Neural cell (in vitro differentiated cells): ENCODE results near the gene RNASE4. TPM values are rescaled to one million over a fixed set of nuclear protein-coding genes. Genes with fewer than 3 reads are reported as not detected.
"Not testable (repeated sequence)": the region's sequence is repeated elsewhere in the genome, so short reads cannot be mapped to it uniquely, and the experiment has no call there.

Experiments
- H2AFZ ChIP-seq: fragments of 200-600, 300-800 bp; sonication (generic), shearing (Covaris generic); 2 replicates; pipeline ENCODE4 v1.6.0; 2014; ENCODE audit warnings: low read depth, mild to moderate bottlenecking, antibody characterized with exemption, low read length, moderate library complexity
- H3F3A ChIP-seq: fragments of 200-600 bp; shearing (Covaris generic); 2 replicates; pipeline ENCODE4 v1.6.1; 2016; ENCODE audit warnings: mild to moderate bottlenecking, moderate library complexity, mixed read lengths, antibody characterized with exemption, low read length; ENCODE audit not compliant: insufficient read depth, poor library complexity, severe bottlenecking
- H3K27ac ChIP-seq: fragments of 200-600, 300-800 bp; sonication (generic), shearing (Covaris generic); 2 replicates; pipeline ENCODE4 v1.5.1; 2014; ENCODE audit warnings: mild to moderate bottlenecking, low read length, moderate library complexity
- H3K27me3 ChIP-seq: fragments of 300-800, 200-600 bp; sonication (generic), shearing (Covaris generic); 2 replicates; pipeline ENCODE4 v1.6.0; 2014; ENCODE audit warnings: mild to moderate bottlenecking, low read depth, low read length, moderate library complexity; ENCODE audit not compliant: insufficient read depth
- H3K36me3 ChIP-seq: fragments of 300-800, 200-600 bp; sonication (generic), shearing (Covaris generic); 2 replicates; pipeline ENCODE4 v1.5.1; 2014; ENCODE audit warnings: mild to moderate bottlenecking, antibody characterized with exemption, low read length, moderate library complexity; ENCODE audit not compliant: insufficient read depth
- H3K4me2 ChIP-seq: fragments of 300-800, 200-600 bp; sonication (generic), shearing (Covaris generic); 2 replicates; pipeline ENCODE4 v1.6.0; 2014; ENCODE audit warnings: mild to moderate bottlenecking, low read length
- H3K4me3 ChIP-seq: fragments of 300-800, 200-600 bp; sonication (generic), shearing (Covaris generic); 2 replicates; pipeline ENCODE4 v1.5.1; 2014; ENCODE audit warnings: mild to moderate bottlenecking, low read length, moderate library complexity
- H3K79me2 ChIP-seq: fragments of 200-600 bp; shearing (Covaris generic); replicated peaks from 2 replicates; pipeline ENCODE4 v1.6.0; 2014; ENCODE audit warnings: mild to moderate bottlenecking, low read length, moderate library complexity; ENCODE audit not compliant: insufficient read depth
- H3K9ac ChIP-seq: fragments of 300-800, 200-600 bp; sonication (generic), shearing (Covaris generic); 2 replicates; pipeline ENCODE4 v1.6.1; 2016; ENCODE audit warnings: mild to moderate bottlenecking, low read length, mixed read lengths
- H3K9me2 ChIP-seq: fragments of 200-600 bp; shearing (Covaris generic); 2 replicates; pipeline ENCODE4 v1.6.1; 2016; ENCODE audit warnings: mild to moderate bottlenecking, low read length, mixed read lengths; ENCODE audit not compliant: insufficient read depth
- H3K9me3 ChIP-seq: fragments of 200-600, 300-800 bp; sonication (generic), shearing (Covaris generic); 2 replicates; pipeline ENCODE4 v1.6.1; 2016; ENCODE audit warnings: mild to moderate bottlenecking, mixed run types, low read length, moderate library complexity, mixed read lengths
- H4K20me1 ChIP-seq: fragments of 200-600 bp; shearing (Covaris generic); 2 replicates; pipeline ENCODE4 v1.6.1; 2016; ENCODE audit warnings: mild to moderate bottlenecking, mixed run types; ENCODE audit not compliant: insufficient read depth
- EP300 ChIP-seq: fragments of 450-650 bp; conservative IDR thresholded peaks from 2 replicates; pipeline ENCODE4 v1.6.1; 2014; ENCODE audit warnings: antibody characterized with exemption, mild to moderate bottlenecking, moderate library complexity; ENCODE audit not compliant: poor library complexity, severe bottlenecking
- EZH2 ChIP-seq: fragments of 200-600, 300-800 bp; shearing (Covaris generic), sonication (generic); IDR thresholded peaks from 2 replicates; pipeline ENCODE4 v1.6.1; 2014; ENCODE audit warnings: antibody characterized with exemption, low read length, borderline replicate concordance, mild to moderate bottlenecking; ENCODE audit not compliant: insufficient read depth, poor library complexity, severe bottlenecking
- MXI1 ChIP-seq: fragments of 450-650 bp; conservative IDR thresholded peaks from 2 replicates; pipeline ENCODE4 v1.6.1; 2014; ENCODE audit warnings: antibody characterized with exemption, mild to moderate bottlenecking; ENCODE audit not compliant: poor library complexity, severe bottlenecking
- POLR2AphosphoS5 ChIP-seq: IDR thresholded peaks from 2 replicates; pipeline ENCODE4 v1.6.1; 2012
- RAD21 ChIP-seq: fragments of 450-650 bp; conservative IDR thresholded peaks from 2 replicates; pipeline ENCODE4 v1.6.1; 2014; ENCODE audit warnings: antibody characterized with exemption, mild to moderate bottlenecking, moderate library complexity
- SMC3 ChIP-seq: fragments of 450-650 bp; conservative IDR thresholded peaks from 2 replicates; pipeline ENCODE4 v1.6.1; 2014; ENCODE audit warnings: antibody characterized with exemption, mild to moderate bottlenecking, moderate library complexity; ENCODE audit not compliant: poor library complexity
- TAF1 ChIP-seq: IDR thresholded peaks from 2 replicates; pipeline ENCODE4 v1.6.1; 2012; ENCODE audit warnings: low read depth
- polyA plus RNA-seq: library from polyadenylated mRNA; depleted of rRNA; stranded (reverse); fragments of >200 nt; gene quantifications from 2 replicates; pipeline ENCODE4 v1.2.3, GENCODE V29; 2014
- TF ChIP-seq, protein P1 (sequence below): fragments of 450-650 bp; IDR thresholded peaks from 2 replicates; pipeline ENCODE4 v1.5.1; 2014; ENCODE audit warnings: antibody characterized with exemption, mild to moderate bottlenecking, moderate library complexity; ENCODE audit not compliant: poor library complexity, severe bottlenecking
- TF ChIP-seq, protein P2 (sequence below): IDR thresholded peaks from 2 replicates; pipeline ENCODE4 v1.6.1; 2012; ENCODE audit warnings: borderline replicate concordance

Gene RNASE4
- polyA plus RNA-seq, 1 donor from 2014 or later, result 1.1 TPM

DNA sequence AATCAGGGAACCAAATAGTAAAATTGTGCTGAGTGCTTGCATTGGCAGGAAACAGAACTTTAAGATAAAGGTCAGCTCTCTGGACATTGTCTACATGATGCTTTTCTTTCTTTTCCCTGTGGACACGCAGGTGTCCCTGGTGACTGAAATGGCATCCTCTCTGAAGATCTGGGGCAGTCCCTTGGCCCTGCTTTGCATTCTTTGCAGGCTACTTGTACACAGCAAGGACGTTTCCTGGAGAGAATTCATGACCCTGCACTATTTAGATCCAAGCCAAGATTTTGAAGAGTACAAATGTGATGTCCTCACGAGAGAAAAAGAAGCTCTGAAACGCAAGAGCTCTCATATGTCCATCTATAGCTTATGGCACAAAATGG, 50.1 kb downstream of the RNASE4 start:
- Histone ChIP-seq H3K4me3 (no peak overlapping the region), H3K36me3 (no peaks in the 10 kb centered on the region), H3K9ac (no peak overlapping the region), H2AFZ (no peak overlapping the region), H3K27ac (no peak overlapping the region), H3K79me2 (no peaks in the 10 kb centered on the region), H3F3A (no peaks in the 10 kb centered on the region), H3K9me3 (no peaks in the 10 kb centered on the region), H4K20me1 (no peaks in the 10 kb centered on the region), H3K9me2 (no peaks in the 10 kb centered on the region), H3K4me2 (no peak overlapping the region), H3K27me3 (no peaks in the 10 kb centered on the region)
- TF ChIP-seq EZH2, result no peak
- no peak for TF ChIP-seq MXI1
- TF ChIP-seq, protein P1, sequence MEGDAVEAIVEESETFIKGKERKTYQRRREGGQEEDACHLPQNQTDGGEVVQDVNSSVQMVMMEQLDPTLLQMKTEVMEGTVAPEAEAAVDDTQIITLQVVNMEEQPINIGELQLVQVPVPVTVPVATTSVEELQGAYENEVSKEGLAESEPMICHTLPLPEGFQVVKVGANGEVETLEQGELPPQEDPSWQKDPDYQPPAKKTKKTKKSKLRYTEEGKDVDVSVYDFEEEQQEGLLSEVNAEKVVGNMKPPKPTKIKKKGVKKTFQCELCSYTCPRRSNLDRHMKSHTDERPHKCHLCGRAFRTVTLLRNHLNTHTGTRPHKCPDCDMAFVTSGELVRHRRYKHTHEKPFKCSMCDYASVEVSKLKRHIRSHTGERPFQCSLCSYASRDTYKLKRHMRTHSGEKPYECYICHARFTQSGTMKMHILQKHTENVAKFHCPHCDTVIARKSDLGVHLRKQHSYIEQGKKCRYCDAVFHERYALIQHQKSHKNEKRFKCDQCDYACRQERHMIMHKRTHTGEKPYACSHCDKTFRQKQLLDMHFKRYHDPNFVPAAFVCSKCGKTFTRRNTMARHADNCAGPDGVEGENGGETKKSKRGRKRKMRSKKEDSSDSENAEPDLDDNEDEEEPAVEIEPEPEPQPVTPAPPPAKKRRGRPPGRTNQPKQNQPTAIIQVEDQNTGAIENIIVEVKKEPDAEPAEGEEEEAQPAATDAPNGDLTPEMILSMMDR, result no peak
- TF ChIP-seq, protein P2, sequence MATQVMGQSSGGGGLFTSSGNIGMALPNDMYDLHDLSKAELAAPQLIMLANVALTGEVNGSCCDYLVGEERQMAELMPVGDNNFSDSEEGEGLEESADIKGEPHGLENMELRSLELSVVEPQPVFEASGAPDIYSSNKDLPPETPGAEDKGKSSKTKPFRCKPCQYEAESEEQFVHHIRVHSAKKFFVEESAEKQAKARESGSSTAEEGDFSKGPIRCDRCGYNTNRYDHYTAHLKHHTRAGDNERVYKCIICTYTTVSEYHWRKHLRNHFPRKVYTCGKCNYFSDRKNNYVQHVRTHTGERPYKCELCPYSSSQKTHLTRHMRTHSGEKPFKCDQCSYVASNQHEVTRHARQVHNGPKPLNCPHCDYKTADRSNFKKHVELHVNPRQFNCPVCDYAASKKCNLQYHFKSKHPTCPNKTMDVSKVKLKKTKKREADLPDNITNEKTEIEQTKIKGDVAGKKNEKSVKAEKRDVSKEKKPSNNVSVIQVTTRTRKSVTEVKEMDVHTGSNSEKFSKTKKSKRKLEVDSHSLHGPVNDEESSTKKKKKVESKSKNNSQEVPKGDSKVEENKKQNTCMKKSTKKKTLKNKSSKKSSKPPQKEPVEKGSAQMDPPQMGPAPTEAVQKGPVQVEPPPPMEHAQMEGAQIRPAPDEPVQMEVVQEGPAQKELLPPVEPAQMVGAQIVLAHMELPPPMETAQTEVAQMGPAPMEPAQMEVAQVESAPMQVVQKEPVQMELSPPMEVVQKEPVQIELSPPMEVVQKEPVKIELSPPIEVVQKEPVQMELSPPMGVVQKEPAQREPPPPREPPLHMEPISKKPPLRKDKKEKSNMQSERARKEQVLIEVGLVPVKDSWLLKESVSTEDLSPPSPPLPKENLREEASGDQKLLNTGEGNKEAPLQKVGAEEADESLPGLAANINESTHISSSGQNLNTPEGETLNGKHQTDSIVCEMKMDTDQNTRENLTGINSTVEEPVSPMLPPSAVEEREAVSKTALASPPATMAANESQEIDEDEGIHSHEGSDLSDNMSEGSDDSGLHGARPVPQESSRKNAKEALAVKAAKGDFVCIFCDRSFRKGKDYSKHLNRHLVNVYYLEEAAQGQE, result no peak
- no peak for TF ChIP-seq RAD21
- TF ChIP-seq TAF1, result no peak
- no peak for TF ChIP-seq SMC3
- TF ChIP-seq EP300, result no peak

DNA sequence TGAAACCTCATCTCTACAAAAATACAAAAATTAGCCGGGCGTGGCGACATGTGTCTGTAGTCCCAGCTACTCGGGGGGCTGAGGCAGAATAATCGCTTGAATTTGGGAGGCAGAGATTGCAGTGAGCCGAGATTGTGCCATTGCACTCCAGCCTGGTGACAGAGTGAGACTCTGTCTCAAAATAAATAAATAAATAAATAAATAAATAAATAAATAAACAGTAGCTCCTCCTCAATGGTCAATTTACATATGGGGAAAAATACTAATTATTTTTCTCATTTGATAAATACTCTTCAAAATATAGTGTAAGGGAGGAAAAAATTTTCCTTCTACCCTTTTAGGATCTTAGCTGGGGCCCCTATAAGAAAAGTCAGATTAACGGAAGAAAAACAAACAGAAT, 53.9 kb downstream of the RNASE4 start:
- not testable (repeated sequence) for H3K27me3 ChIP-seq, H3K27ac ChIP-seq, H3K4me3 ChIP-seq, H4K20me1 ChIP-seq, H2AFZ ChIP-seq, H3K36me3 ChIP-seq, H3K9me3 ChIP-seq, H3K9ac ChIP-seq, H3K9me2 ChIP-seq, H3K4me2 ChIP-seq, H3F3A ChIP-seq, H3K79me2 ChIP-seq

DNA sequence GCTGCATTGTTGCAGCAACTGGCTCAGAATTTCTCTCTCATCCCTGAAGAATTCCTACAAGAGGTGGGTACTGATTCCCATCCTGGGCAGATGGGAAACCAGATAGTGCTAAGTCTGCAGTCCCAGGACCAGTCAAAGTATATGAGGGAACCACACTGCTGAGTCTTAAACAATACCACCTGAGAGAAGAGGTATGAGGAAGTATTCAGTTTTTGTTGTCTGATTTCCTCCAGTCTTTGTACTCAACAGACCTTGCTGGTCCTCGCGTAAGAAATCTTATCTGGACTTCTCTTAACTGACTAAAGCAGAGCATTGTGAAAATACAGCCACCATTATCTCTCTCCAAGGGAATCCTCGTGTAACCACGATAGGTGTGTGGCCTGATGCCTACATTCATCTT, 57.8 kb downstream of the RNASE4 start:
- Histone ChIP-seq H3K4me2 (no peak overlapping the region), H3K79me2 (no peaks in the 10 kb centered on the region), H3K9me2 (no peaks in the 10 kb centered on the region), H3K9me3 (no peaks in the 10 kb centered on the region), H3K36me3 (no peaks in the 10 kb centered on the region), H3K4me3 (no peak overlapping the region), H2AFZ (no peak overlapping the region), H3F3A (no peaks in the 10 kb centered on the region), H3K9ac (no peak overlapping the region), H4K20me1 (no peaks in the 10 kb centered on the region), H3K27ac (no peak overlapping the region), H3K27me3 (no peaks in the 10 kb centered on the region)
- TF ChIP-seq EZH2 (no peak), POLR2AphosphoS5 (no peak), TAF1 (no peak), SMC3 (no peak), RAD21 (no peak), EP300 (no peak), MXI1 (no peak)
- TF ChIP-seq, protein P2, result no peak
- TF ChIP-seq, protein P1, result no peak
